Upper lobe of right lung (tissue), 1 donor: ENCODE results near the gene GLT1D1. TPM values are rescaled to one million over a fixed set of nuclear protein-coding genes. Genes with fewer than 3 reads are reported as not detected.

Experiments used
- ATAC-seq: fragments of 200-7000 bp; cut with Tn5 transposase; one replicate; pipeline ENCODE4 v1.9.1; 2020; ENCODE audit warnings: mild to moderate bottlenecking, moderate library complexity
- DNase-seq: peaks from one replicate; pipeline ENCODE4 v3.0.0-alpha.2; 2020
- H3K27ac ChIP-seq: fragments of 200-600 bp; one replicate; pipeline ENCODE4 v1.8.0; 2022
- H3K27me3 ChIP-seq: fragments of 200-600 bp; one replicate; pipeline ENCODE4 v1.8.0; 2022; ENCODE audit warnings: mild to moderate bottlenecking
- H3K36me3 ChIP-seq: fragments of 200-600 bp; one replicate; pipeline ENCODE4 v1.8.0; 2022
- H3K4me1 ChIP-seq: fragments of 200-600 bp; one replicate; pipeline ENCODE4 v1.8.0; 2022
- H3K4me3 ChIP-seq: fragments of 200-600 bp; one replicate; pipeline ENCODE4 v1.8.0; 2022; ENCODE audit warnings: mild to moderate bottlenecking
- H3K9me3 ChIP-seq: fragments of 200-600 bp; one replicate; pipeline ENCODE4 v1.8.0; 2022
- CTCF ChIP-seq: fragments of 200-600 bp; IDR thresholded peaks from one replicate; pipeline ENCODE4 v1.8.0; 2022; ENCODE audit warnings: antibody characterized with exemption
- intact Hi-C: fragments of 100-400 bp; cut with DNase I; formaldehyde crosslinking; loops from one replicate; pipeline ENCODE4 v1.11.0; 2022
- total RNA-seq: library from RNA; stranded (reverse); fragmentation: NEBNext Ultra II Directional; extraction: Animal tissue kit (Norgen Biotek cat#: 25700); gene quantifications from one replicate; pipeline ENCODE4 v1.2.1, GENCODE V29; 2021
- donor health status: DM: no; HTN: yes; CAD: no; lungs with severe emphysema.

Gene GLT1D1
- total RNA-seq, 1 donor from 2014 or later: 3.5 TPM

DNA sequence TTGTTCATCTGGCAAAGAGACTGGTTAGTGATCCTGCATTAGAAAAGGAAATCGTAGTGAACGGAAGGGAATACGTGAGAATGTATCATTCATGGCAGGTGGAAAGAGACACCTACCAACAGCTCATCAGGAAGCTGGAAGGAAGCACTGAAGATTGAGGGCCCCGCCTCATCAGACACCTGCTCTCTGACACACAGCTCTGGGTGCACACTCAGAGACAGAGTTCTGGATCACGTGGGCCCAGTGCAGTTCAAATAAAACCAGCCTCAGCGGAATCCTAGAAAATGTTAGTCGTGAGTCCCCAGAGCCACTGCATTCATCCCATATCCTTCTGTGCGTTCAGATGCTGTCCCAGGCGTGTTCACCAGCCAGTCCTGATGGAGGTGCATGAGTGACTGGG lies 129.7 kb downstream of the GLT1D1 start:
- intact Hi-C loops: no loop called here
- no peaks in the 10 kb centered on the region for H3K4me1 ChIP-seq
- ATAC-seq (no peak), DNase-seq (no peak)
- TF ChIP-seq CTCF: no peak
- H3K27ac ChIP-seq: no peak overlapping the region
- no peak overlapping the region for H3K4me3 ChIP-seq
- peaks cover 8% of the 10 kb centered on the region for H3K27me3 ChIP-seq
- H3K36me3 ChIP-seq: no peaks in the 10 kb centered on the region
- no peaks in the 10 kb centered on the region for H3K9me3 ChIP-seq

GRCh38 chr12:128983371-128983770 lies 130.1 kb downstream of the GLT1D1 start:
- H3K27me3 ChIP-seq: peaks cover 8% of the 10 kb centered on the region
- no peak for DNase-seq
- intact Hi-C loops: no loop called here
- no peak overlapping the region for H3K4me3 ChIP-seq
- H3K27ac ChIP-seq: no peak overlapping the region
- no peak for TF ChIP-seq CTCF
- ATAC-seq: no peak
- no peaks in the 10 kb centered on the region for H3K4me1 ChIP-seq
- no peaks in the 10 kb centered on the region for H3K36me3 ChIP-seq
- no peaks in the 10 kb centered on the region for H3K9me3 ChIP-seq

DNA sequence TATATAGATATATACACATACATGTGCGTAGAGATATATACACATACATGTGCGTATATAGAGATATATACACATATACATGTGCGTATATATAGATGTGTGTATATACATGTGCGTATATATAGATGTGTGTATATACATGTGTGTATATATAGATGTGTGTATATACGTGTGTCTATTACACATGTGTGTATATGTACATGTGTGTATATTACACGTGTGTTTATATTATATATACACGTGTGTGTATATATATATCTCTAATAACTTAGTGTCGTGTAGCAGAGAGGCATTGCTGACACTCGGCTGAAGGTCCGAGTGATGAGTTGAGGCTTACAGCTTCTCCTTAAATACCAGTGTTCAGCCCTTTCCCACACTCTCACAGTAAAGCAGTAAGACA lies 133.7 kb downstream of the GLT1D1 start:
- Histone ChIP-seq H3K27me3 (no peaks in the 10 kb centered on the region), H3K36me3 (no peaks in the 10 kb centered on the region), H3K9me3 (no peaks in the 10 kb centered on the region), H3K4me3 (no peak overlapping the region), H3K27ac (no peak overlapping the region), H3K4me1 (no peaks in the 10 kb centered on the region)
- ATAC-seq (no peak), DNase-seq (no peak)
- intact Hi-C loops: no loop called here
- TF ChIP-seq CTCF: no peak

- no peak for DNase-seq
- no peak for TF ChIP-seq CTCF
- Histone ChIP-seq H3K4me1 (no peaks in the 10 kb centered on the region), H3K27me3 (no peaks in the 10 kb centered on the region), H3K9me3 (no peaks in the 10 kb centered on the region), H3K27ac (no peak overlapping the region), H3K36me3 (no peaks in the 10 kb centered on the region), H3K4me3 (no peak overlapping the region)
- intact Hi-C loops: no loop called here
- ATAC-seq: no peak
These were observed 136.0 kb downstream of the GLT1D1 start for GRCh38 chr12:128989287-128989686.

DNA sequence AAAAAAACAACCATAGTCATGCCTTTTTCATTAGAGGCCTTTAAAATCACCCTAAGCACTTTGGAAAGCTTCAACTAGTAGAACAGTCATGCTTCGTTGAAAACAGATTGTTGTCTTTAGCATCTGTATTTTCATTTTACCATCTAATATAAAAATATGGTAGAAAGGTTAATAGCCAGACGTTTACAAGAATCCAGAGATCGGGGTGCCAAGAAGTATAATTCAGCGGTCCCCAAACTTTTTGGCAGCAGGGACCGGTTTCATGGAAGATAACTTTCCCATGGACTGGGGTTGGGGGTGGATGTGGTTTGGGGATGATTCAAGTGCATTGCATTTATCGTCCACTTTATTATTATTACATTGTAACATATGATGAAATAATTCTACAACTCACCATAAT lies 138.4 kb downstream of the GLT1D1 start:
- no peaks in the 10 kb centered on the region for H3K9me3 ChIP-seq
- no peak overlapping the region for H3K27ac ChIP-seq
- no peaks in the 10 kb centered on the region for H3K27me3 ChIP-seq
- DNase-seq (no peak), ATAC-seq (no peak)
- no peak overlapping the region for H3K4me3 ChIP-seq
- H3K36me3 ChIP-seq: no peaks in the 10 kb centered on the region
- TF ChIP-seq CTCF: no peak
- no peaks in the 10 kb centered on the region for H3K4me1 ChIP-seq
- intact Hi-C loops: no loop called here

DNA sequence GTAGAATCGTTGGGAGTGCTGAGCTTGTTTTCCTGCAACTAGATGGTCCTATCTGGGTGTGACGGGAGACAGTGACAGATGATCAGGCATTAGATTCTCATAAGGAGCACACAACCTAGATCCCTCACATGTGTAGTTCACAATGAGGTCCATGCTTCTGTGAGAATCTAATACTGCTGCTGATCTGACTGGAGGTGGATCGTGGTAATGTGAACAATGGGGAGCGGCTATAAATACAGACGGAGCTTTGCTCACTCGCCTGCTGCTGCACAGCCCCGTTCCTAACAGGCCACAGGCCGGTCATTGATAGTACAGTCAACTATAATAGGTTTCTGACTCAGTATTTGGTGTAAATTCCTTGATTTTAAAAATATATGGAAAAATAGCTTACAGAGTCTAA lies 138.8 kb downstream of the GLT1D1 start:
- Histone ChIP-seq H3K9me3 (no peaks in the 10 kb centered on the region), H3K4me3 (no peak overlapping the region), H3K27me3 (no peaks in the 10 kb centered on the region), H3K27ac (no peak overlapping the region), H3K4me1 (no peaks in the 10 kb centered on the region), H3K36me3 (no peaks in the 10 kb centered on the region)
- TF ChIP-seq CTCF: no peak
- intact Hi-C loops: no loop called here
- DNase-seq (no peak), ATAC-seq (no peak)
